SK-N-SH (cell line): Measurements from ENCODE around the gene AAGAB. TPM values are rescaled to one million over a fixed set of nuclear protein-coding genes. Genes with fewer than 3 reads are reported as not detected.

ENCODE experiments used
- CTCF ChIA-PET: fragments of 300-600, 350-600 bp; formaldehyde crosslinking; extraction: SDS; loops from one replicate; lab custom pipeline; 2021; lab: Yijun Ruan, JAX
- POLR2A ChIA-PET: fragments of 350-600 bp; sonication (Branson Sonifier 250); formaldehyde crosslinking; extraction: SDS; loops from one replicate; lab custom pipeline; 2020; ENCODE audit warnings: antibody characterized with exemption, inconsistent platforms; lab: Yijun Ruan, JAX
- DNase-seq: peaks from one replicate; pipeline ENCODE4 v3.0.0; 2012
- H2AFZ ChIP-seq: fragments of 200-600 bp; sonication (generic); 2 replicates; pipeline ENCODE4 v1.8.1; 2016; ENCODE audit warnings: antibody characterized with exemption, mild to moderate bottlenecking, low read depth
- H3F3A ChIP-seq: fragments of 200-600 bp; sonication (generic); replicated peaks from 2 replicates; pipeline ENCODE3; 2016; ENCODE audit warnings: antibody characterized with exemption, mild to moderate bottlenecking; ENCODE audit not compliant: insufficient read depth
- H3K27ac ChIP-seq, 2 experiments: fragments of 200-500 bp in 1 of 2; fragments of 200-600 bp in 1 of 2; sonication (Bioruptor generic) in 1 of 2; sonication (generic), shearing (Covaris generic) in 1 of 2; 2 replicates each; pipeline versions ENCODE4 v1.5.1 to v1.6.1; 2014 to 2016; ENCODE audit warnings: low read depth in 2 of 2, inconsistent platforms in 1 of 2, low read length in 1 of 2, mild to moderate bottlenecking in 1 of 2, mixed read lengths in 1 of 2
- H3K27me3 ChIP-seq: fragments of 200-600 bp; sonication (generic), shearing (Covaris generic); 2 replicates; pipeline ENCODE4 v1.6.1; 2016; ENCODE audit warnings: mixed run types; ENCODE audit not compliant: insufficient read depth
- H3K36me3 ChIP-seq, 2 experiments: fragments of 200-500 bp in 1 of 2; fragments of 200-600 bp in 1 of 2; sonication (Bioruptor generic) in 1 of 2; sonication (generic) in 1 of 2; replicated peaks in 1 of 2; 2 replicates each; pipeline versions ENCODE3 to v1.5.1; 2014 to 2016; ENCODE audit warnings: low read length in 1 of 2, mild to moderate bottlenecking in 1 of 2; ENCODE audit not compliant: insufficient read depth in 2 of 2, control insufficient read depth in 1 of 2
- H3K4me1 ChIP-seq, 2 experiments: fragments of 200-500 bp in 1 of 2; fragments of 200-600 bp in 1 of 2; sonication (Bioruptor generic) in 1 of 2; sonication (generic), shearing (Covaris generic) in 1 of 2; 2 replicates each; pipeline versions ENCODE4 v1.5.1 to v1.6.1; 2014 to 2016; ENCODE audit warnings: low read depth in 1 of 2, low read length in 1 of 2, mixed run types in 1 of 2; ENCODE audit not compliant: insufficient read depth in 2 of 2, control insufficient read depth in 1 of 2
- H3K4me2 ChIP-seq: fragments of 200-600 bp; sonication (generic), shearing (Covaris generic); 2 replicates; pipeline ENCODE4 v1.6.1; 2017; ENCODE audit warnings: mixed run types
- H3K4me3 ChIP-seq, 2 experiments: fragments of 200-500 bp in 1 of 2; fragments of 200-600 bp in 1 of 2; sonication (Bioruptor generic) in 1 of 2; sonication (generic), shearing (Covaris generic) in 1 of 2; 2 replicates each; pipeline versions ENCODE4 v1.5.1 to v1.8.1; 2014 to 2016; ENCODE audit warnings: low read depth in 2 of 2, inconsistent platforms in 1 of 2, low read length in 1 of 2, mild to moderate bottlenecking in 1 of 2, mixed read lengths in 1 of 2, moderate library complexity in 1 of 2
- H3K79me2 ChIP-seq: fragments of 200-600 bp; sonication (generic); 2 replicates; pipeline ENCODE4 v1.8.1; 2017; ENCODE audit warnings: mild to moderate bottlenecking; ENCODE audit not compliant: insufficient read depth
- H3K9ac ChIP-seq: fragments of 200-600 bp; sonication (generic); 2 replicates; pipeline ENCODE4 v1.6.1; 2017; ENCODE audit warnings: mixed run types
- H3K9me2 ChIP-seq: fragments of 200-600 bp; sonication (generic); 2 replicates; pipeline ENCODE4 v1.6.1; 2017; ENCODE audit warnings: mixed run types
- H3K9me3 ChIP-seq: fragments of 200-600 bp; sonication (generic); 2 replicates; pipeline ENCODE4 v1.6.1; 2017; ENCODE audit warnings: mixed run types, mild to moderate bottlenecking, moderate library complexity
- H4K20me1 ChIP-seq: fragments of 200-600 bp; sonication (generic); 2 replicates; pipeline ENCODE4 v1.6.1; 2017; ENCODE audit warnings: mild to moderate bottlenecking, mixed run types; ENCODE audit not compliant: insufficient read depth
- CHD2 ChIP-seq: fragments of 150-350 bp; IDR thresholded peaks from 2 replicates; pipeline ENCODE4 v1.6.1; 2018; ENCODE audit warnings: low read length; ENCODE audit not compliant: partially characterized antibody
- ELF1 ChIP-seq: IDR thresholded peaks from 2 replicates; pipeline ENCODE4 v1.4.0; 2012
- EP300 ChIP-seq, 2 experiments: IDR thresholded peaks; 2 replicates each; pipeline versions ENCODE4 v1.4.0 to v1.6.1; 2012; ENCODE audit warnings: borderline replicate concordance in 1 of 2, low read depth in 1 of 2, low read length in 1 of 2
- EZH2phosphoT487 ChIP-seq: fragments of 200-600 bp; sonication (generic); IDR thresholded peaks from 2 replicates; pipeline ENCODE4 v1.6.1; 2017; ENCODE audit warnings: low read depth, mixed run types, mild to moderate bottlenecking, antibody characterized with exemption, moderate library complexity, borderline replicate concordance
- NFIC ChIP-seq: IDR thresholded peaks from 2 replicates; pipeline ENCODE4 v1.4.0; 2012; ENCODE audit warnings: borderline replicate concordance
- POLR2AphosphoS5 ChIP-seq: IDR thresholded peaks from 2 replicates; pipeline ENCODE4 v1.6.1; 2012; ENCODE audit warnings: low read depth, low read length
- RXRA ChIP-seq: IDR thresholded peaks from 2 replicates; pipeline ENCODE4 v1.4.0; 2012; ENCODE audit warnings: low read depth, mild to moderate bottlenecking, borderline replicate concordance
- TAF1 ChIP-seq: IDR thresholded peaks from 2 replicates; pipeline ENCODE4 v1.6.1; 2012; ENCODE audit warnings: low read depth, mild to moderate bottlenecking, low read length, moderate library complexity, borderline replicate concordance
- TCF12 ChIP-seq: IDR thresholded peaks from 2 replicates; pipeline ENCODE4 v1.4.0; 2012
- TEAD4 ChIP-seq: IDR thresholded peaks from 2 replicates; pipeline ENCODE4 v1.4.0; 2012; ENCODE audit warnings: mild to moderate bottlenecking, borderline replicate concordance; ENCODE audit not compliant: insufficient read depth
- WGBS: methylation state at CpG from one replicate; pipeline ENCODE4 v1.1.6; 2017; ENCODE audit warnings: low lambda C conversion rate; 5-methylcytosine and 5-hydroxymethylcytosine counted together
- polyA plus RNA-seq, 3 experiments: library from polyadenylated mRNA; depleted of rRNA; stranded (reverse); fragments of >200 nt; gene quantifications; 2 replicates each; pipeline ENCODE4 v1.2.3, GENCODE V29; 2012
- TF ChIP-seq, protein P1 (sequence below): fragments of 150-350 bp; IDR thresholded peaks from 2 replicates; pipeline ENCODE4 v1.6.1; 2016; ENCODE audit warnings: mild to moderate bottlenecking, low read depth, low read length
- TF ChIP-seq, protein P2 (sequence below): IDR thresholded peaks from 2 replicates; pipeline ENCODE4 v1.4.0; 2012; ENCODE audit warnings: low read depth, borderline replicate concordance
- TF ChIP-seq, protein P3 (sequence below): fragments of 200-600 bp; sonication (generic); IDR thresholded peaks from 2 replicates; pipeline ENCODE4 v1.6.1; 2017; ENCODE audit warnings: antibody characterized with exemption, mild to moderate bottlenecking, moderate library complexity
- TF ChIP-seq, protein P4 (sequence below): IDR thresholded peaks from 2 replicates; pipeline ENCODE4 v1.4.0; 2012; ENCODE audit warnings: low read depth
- TF ChIP-seq, protein P5 (sequence below): IDR thresholded peaks from 2 replicates; pipeline ENCODE4; 2012

AAGAB gene
- polyA plus RNA-seq, 1 of the 3 experiments (the other 2 are of a cell fraction): 24.9 TPM

DNA sequence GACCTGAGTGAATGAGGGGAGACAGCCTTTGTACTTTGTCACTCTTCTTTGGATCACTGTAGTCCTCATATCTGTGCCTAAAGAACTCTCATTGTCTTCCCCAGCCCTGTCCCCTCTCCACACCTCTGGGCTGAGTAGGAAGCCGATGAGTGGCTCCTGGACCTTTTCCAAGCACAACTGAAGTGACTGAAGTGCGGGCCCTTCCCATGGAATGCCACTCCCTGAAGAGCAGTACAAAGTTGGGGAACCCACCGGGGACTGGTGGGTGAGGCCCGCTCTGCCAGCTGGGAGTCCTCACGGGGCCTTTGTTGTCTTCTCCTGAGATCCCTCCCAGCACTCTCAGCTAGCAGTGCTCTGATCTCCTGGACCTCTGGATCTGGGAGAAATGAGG, 90.1 kb downstream of the AAGAB start:
- 57% methylated on average over 1 of the region's 5 CpGs for WGBS

DNA sequence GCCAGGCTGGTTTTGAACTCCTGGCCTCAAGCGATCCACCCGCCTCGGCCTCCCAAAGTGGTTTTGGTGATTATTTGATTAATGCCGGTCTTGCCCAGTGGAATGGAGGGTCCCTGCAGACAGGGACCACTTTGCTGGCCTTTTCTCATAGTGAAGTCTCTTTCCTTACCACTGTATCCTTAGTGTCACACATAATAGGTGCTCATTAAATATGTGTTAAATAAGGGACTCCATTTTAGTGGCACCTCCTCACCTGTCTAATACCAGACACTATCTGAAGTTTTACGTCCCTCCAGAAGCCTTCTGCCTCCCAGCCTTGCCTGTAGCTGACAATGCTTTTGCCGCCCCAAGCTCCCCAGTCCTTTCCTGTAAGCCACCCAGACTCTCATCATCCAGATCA, 91.3 kb downstream of the AAGAB start:
- H3K4me3 ChIP-seq: no peak overlapping the region
- no peak overlapping the region for H3K4me2 ChIP-seq
- no peaks in the 10 kb centered on the region for H3K9me2 ChIP-seq
- peaks cover 58% of the 10 kb centered on the region for H3K79me2 ChIP-seq
- no peak for DNase-seq
- TF ChIP-seq EP300 (IDR thresholded peaks at IDR 0.05; ENCODE audit: borderline replicate concordance in 1 of 2, low read depth in 1 of 2, low read length in 1 of 2) (no peak), POLR2AphosphoS5 (no peak), RXRA (no peak), TCF12 (no peak), ELF1 (no peak)
- H3K4me1 ChIP-seq: peaks cover 15 to 16% of the 10 kb centered on the region in 2 experiments; a peak in 2 of 4 replicates
- H2AFZ ChIP-seq: no peak overlapping the region
- no peaks in the 10 kb centered on the region for H3K9me3 ChIP-seq
- H3K27me3 ChIP-seq: no peaks in the 10 kb centered on the region
- 0 out of 2 replicates have a peak, but pooled peaks cover 5% of the 10 kb centered on the region for H4K20me1 ChIP-seq
- WGBS: 94% methylated on average over 5 of the region's 6 CpGs
- H3K9ac ChIP-seq: no peak overlapping the region
- ChIA-PET CTCF (no interaction called here), POLR2A (no interaction called here)
- H3K36me3 ChIP-seq: peaks cover 0 to 12% of the 10 kb centered on the region in 2 experiments
- H3F3A ChIP-seq: no peaks in the 10 kb centered on the region
- no peak overlapping the region for H3K27ac ChIP-seq

More for the DNA sequence above, 90.1 kb downstream of the AAGAB start:
- Histone ChIP-seq H3K4me1 (peaks cover 7 to 13% of the 10 kb centered on the region in 2 experiments; a peak in 2 of 4 replicates), H4K20me1 (0 out of 2 replicates have a peak, but pooled peaks cover 5% of the 10 kb centered on the region), H3K79me2 (peaks cover 48% of the 10 kb centered on the region), H3K36me3 (peaks cover 6 to 16% of the 10 kb centered on the region in 2 experiments), H2AFZ (no peak overlapping the region), H3K27ac (no peak overlapping the region), H3K9ac (no peak overlapping the region), H3K27me3 (no peaks in the 10 kb centered on the region), H3K4me2 (no peak overlapping the region), H3K9me2 (no peaks in the 10 kb centered on the region), H3K9me3 (no peaks in the 10 kb centered on the region), H3K4me3 (no peak overlapping the region), H3F3A (no peaks in the 10 kb centered on the region)
- ChIA-PET POLR2A (no interaction called here), CTCF (interaction anchor here (1.3 kb wide), 1 partner anchor 218 kb away, joined by 3 read pairs; no protein-coding TSS in a partner anchor)
- DNase-seq: no peak
- no peak for TF ChIP-seq TAF1

DNA sequence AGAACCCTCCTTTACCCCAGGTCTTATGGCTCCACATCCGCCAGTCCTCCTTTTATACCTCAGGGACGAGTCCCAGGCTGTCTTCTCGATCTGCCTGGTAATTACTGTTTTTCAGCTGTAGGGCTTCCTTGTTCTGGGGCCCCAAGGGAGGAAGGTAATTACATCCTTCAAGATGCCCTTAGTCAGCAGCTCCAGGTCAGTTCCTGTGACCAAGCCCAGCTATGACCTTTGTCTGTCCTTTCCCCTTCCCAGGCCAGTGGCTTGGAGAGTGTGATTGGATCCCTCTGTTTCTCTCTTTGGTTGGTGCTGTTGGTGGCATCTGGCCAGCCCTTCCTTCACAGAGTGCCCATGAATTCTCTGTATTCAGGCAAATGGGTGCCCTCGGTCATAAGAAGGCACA, 92.6 kb downstream of the AAGAB start:
- Histone ChIP-seq H3K4me1 (peaks cover 15 to 22% of the 10 kb centered on the region in 2 experiments; a peak in 2 of 4 replicates), H3F3A (no peaks in the 10 kb centered on the region), H3K79me2 (peaks cover 69% of the 10 kb centered on the region), H3K4me2 (no peak overlapping the region), H3K9me2 (no peaks in the 10 kb centered on the region), H4K20me1 (0 out of 2 replicates have a peak, but pooled peaks cover 5% of the 10 kb centered on the region), H2AFZ (no peak overlapping the region), H3K27me3 (no peaks in the 10 kb centered on the region), H3K4me3 (no peak overlapping the region), H3K9me3 (no peaks in the 10 kb centered on the region), H3K27ac (no peak overlapping the region), H3K9ac (no peak overlapping the region), H3K36me3 (peaks cover 0 to 12% of the 10 kb centered on the region in 2 experiments)
- POLR2A ChIA-PET: no interaction called here
- CTCF ChIA-PET: interaction anchor here (1.2 kb wide), 1 partner anchor 77 kb away, joined by 3 read pairs; no protein-coding TSS in a partner anchor
- whole genome bisulfite sequencing: 100% methylated on average over 3 of the region's 4 CpGs
- no peak for DNase-seq
- TF ChIP-seq, protein P1, sequence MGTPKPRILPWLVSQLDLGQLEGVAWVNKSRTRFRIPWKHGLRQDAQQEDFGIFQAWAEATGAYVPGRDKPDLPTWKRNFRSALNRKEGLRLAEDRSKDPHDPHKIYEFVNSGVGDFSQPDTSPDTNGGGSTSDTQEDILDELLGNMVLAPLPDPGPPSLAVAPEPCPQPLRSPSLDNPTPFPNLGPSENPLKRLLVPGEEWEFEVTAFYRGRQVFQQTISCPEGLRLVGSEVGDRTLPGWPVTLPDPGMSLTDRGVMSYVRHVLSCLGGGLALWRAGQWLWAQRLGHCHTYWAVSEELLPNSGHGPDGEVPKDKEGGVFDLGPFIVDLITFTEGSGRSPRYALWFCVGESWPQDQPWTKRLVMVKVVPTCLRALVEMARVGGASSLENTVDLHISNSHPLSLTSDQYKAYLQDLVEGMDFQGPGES: no peak
- TF ChIP-seq TEAD4 (no peak), POLR2AphosphoS5 (no peak), CHD2 (no peak), NFIC (no peak), EZH2phosphoT487 (no peak)
- TF ChIP-seq, protein P2, sequence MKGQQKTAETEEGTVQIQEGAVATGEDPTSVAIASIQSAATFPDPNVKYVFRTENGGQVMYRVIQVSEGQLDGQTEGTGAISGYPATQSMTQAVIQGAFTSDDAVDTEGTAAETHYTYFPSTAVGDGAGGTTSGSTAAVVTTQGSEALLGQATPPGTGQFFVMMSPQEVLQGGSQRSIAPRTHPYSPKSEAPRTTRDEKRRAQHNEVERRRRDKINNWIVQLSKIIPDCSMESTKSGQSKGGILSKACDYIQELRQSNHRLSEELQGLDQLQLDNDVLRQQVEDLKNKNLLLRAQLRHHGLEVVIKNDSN: no peak
- TF ChIP-seq, protein P3, sequence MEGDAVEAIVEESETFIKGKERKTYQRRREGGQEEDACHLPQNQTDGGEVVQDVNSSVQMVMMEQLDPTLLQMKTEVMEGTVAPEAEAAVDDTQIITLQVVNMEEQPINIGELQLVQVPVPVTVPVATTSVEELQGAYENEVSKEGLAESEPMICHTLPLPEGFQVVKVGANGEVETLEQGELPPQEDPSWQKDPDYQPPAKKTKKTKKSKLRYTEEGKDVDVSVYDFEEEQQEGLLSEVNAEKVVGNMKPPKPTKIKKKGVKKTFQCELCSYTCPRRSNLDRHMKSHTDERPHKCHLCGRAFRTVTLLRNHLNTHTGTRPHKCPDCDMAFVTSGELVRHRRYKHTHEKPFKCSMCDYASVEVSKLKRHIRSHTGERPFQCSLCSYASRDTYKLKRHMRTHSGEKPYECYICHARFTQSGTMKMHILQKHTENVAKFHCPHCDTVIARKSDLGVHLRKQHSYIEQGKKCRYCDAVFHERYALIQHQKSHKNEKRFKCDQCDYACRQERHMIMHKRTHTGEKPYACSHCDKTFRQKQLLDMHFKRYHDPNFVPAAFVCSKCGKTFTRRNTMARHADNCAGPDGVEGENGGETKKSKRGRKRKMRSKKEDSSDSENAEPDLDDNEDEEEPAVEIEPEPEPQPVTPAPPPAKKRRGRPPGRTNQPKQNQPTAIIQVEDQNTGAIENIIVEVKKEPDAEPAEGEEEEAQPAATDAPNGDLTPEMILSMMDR: no peak
- TF ChIP-seq, protein P4, sequence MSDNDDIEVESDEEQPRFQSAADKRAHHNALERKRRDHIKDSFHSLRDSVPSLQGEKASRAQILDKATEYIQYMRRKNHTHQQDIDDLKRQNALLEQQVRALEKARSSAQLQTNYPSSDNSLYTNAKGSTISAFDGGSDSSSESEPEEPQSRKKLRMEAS: no peak
- TF ChIP-seq, protein P5, sequence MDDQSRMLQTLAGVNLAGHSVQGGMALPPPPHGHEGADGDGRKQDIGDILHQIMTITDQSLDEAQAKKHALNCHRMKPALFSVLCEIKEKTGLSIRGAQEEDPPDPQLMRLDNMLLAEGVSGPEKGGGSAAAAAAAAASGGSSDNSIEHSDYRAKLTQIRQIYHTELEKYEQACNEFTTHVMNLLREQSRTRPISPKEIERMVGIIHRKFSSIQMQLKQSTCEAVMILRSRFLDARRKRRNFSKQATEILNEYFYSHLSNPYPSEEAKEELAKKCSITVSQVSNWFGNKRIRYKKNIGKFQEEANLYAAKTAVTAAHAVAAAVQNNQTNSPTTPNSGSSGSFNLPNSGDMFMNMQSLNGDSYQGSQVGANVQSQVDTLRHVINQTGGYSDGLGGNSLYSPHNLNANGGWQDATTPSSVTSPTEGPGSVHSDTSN: no peak
